Heart right ventricle (tissue), 16 donors: ENCODE data around the gene FAM219B. TPM values are rescaled to one million over a fixed set of nuclear protein-coding genes. Genes with fewer than 3 reads are reported as not detected.
"Not testable (repeated sequence)": the region's sequence is repeated elsewhere in the genome, so short reads cannot be mapped to it uniquely, and the experiment has no call there.

Experiments used
- ATAC-seq, 8 donors: fragments of 200-7000 bp; cut with Tn5 transposase; one replicate each; pipeline ENCODE4 v1.9.1; 2020; ENCODE audit warnings: mild to moderate bottlenecking in 8 of 8, moderate library complexity in 8 of 8, moderate number of reproducible peaks in 1 of 8
- DNase-seq, 2 donors: peaks; one replicate each; pipeline ENCODE4 v3.0.0-alpha.2; 2020
- H3K27ac ChIP-seq, 10 donors: fragments of 200-600 bp; sonication (generic) in 2 of 10; one replicate each; pipeline versions ENCODE4 v1.5.0 to v1.8.0; 2020 to 2022; ENCODE audit warnings: mild to moderate bottlenecking in 3 of 10
- H3K27me3 ChIP-seq, 7 donors: fragments of 200-600 bp; one replicate each; pipeline ENCODE4 v1.8.0; 2021 to 2022; ENCODE audit warnings: mild to moderate bottlenecking in 2 of 7
- H3K36me3 ChIP-seq, 9 donors: fragments of 200-600 bp; sonication (generic) in 1 of 9; one replicate each; pipeline versions ENCODE4 v1.5.0 to v1.8.0; 2020 to 2022; ENCODE audit warnings: mild to moderate bottlenecking in 2 of 9
- H3K4me1 ChIP-seq, 9 donors: fragments of 200-600 bp; sonication (generic) in 1 of 9; one replicate each; pipeline versions ENCODE4 v1.5.0 to v1.8.0; 2020 to 2022; ENCODE audit warnings: mild to moderate bottlenecking in 4 of 9
- H3K4me3 ChIP-seq, 10 donors: fragments of 200-600 bp; sonication (generic) in 2 of 10; one replicate each; pipeline versions ENCODE4 v1.5.0 to v1.8.0; 2020 to 2022; ENCODE audit warnings: mild to moderate bottlenecking in 7 of 10, moderate library complexity in 2 of 10
- H3K9me3 ChIP-seq, 11 donors: fragments of 200-600 bp in 10 of 11; sonication (generic) in 2 of 11; one replicate each; pipeline versions ENCODE4 v1.5.0 to v1.8.0; 2013 to 2022; ENCODE audit warnings: mild to moderate bottlenecking in 2 of 11, control low read depth in 1 of 11, moderate library complexity in 1 of 11
- CTCF ChIP-seq, 9 donors: fragments of 200-600 bp; sonication (generic) in 2 of 9; IDR thresholded peaks; one replicate each; pipeline versions ENCODE4 v1.5.0 to v1.8.0; 2021 to 2022; ENCODE audit warnings: antibody characterized with exemption in 9 of 9, mild to moderate bottlenecking in 5 of 9, moderate library complexity in 1 of 9
- WGBS, 2 donors: extraction: QIAGEN DNeasy Blood & Tissue Kit; methylation state at CpG; one replicate each; pipeline ENCODE4 v1.1.7; 2013; ENCODE audit warnings: inconsistent platforms in 1 of 2; 5-methylcytosine and 5-hydroxymethylcytosine counted together
- intact Hi-C, 10 donors: fragments of 100-400 bp; cut with DNase I; formaldehyde crosslinking; loops; one replicate each; pipeline versions ENCODE4 v1.11.1 to v1.14.2; 2022
- polyA plus RNA-seq, 2 donors: library from polyadenylated mRNA; stranded (reverse); fragments of 200-250 nt; gene quantifications; one replicate each; pipeline ENCODE4 v1.2.3, GENCODE V29; 2013
- total RNA-seq, 10 donors: library from RNA; stranded (reverse); fragmentation: NEBNext Ultra II Directional in 3 of 10; extraction: Animal tissue kit (Norgen Biotek cat#: 25700) in 3 of 10; gene quantifications; one replicate each; pipeline versions ENCODE4 v1.2.1 to v1.2.4, GENCODE V29; 2021 to 2023
- donor health status: Arrhythmogenic right ventricular cardiomyopathy.
- donor health status: ischemic (EF 13 %, LVEDD 7.1; RV severe dilation, severe dysfunction).
- donor health status: healthy with polysubstance abuse.
- donor health status: DM: no; HTN: yes; CAD: no.
- donor health status: DM: no; HTN: no; CAD: no.
- donor health status: ischemic (EF 25% LVEDD 6.9; RV normal size, moderate dysfunction).
- donor health status: ischemic (EF 25% LVEDD 5.7; RV mildly dilated, moderate dysfunction).
- donor health status: healthy.
- donor health status: DM: yes; HTN: yes; CAD: no.
- donor health status: Ischemic cardiomyopathy.
- donor health status: ischemic (EF 35%, LVEDD 5.7; RV mildly dilated, moderate dysfunction).
- donor health status: nonischemic (EF 11% LVEDD 7.7; RV severe dilation, severe dysfunction).
- donor health status: DM: yes; HTN: yes; CAD: no.
- donor health status: PGD.
- donor health status: ischemic (EF 29% LVEDD 5.4; RV normal size, mild dysfunction).
- donor health status: nonischemic (EF 23%, LVEDD 6.1; RV moderate dilation, normal function).

The FAM219B gene
- total and polyA plus RNA-seq, 12 donors, result 27.1 to 159 (median 95.9) TPM

- H3K36me3 ChIP-seq, result peaks cover 0 to 28% (median 4%) of the 10 kb centered on the region in 9 donors
- TF ChIP-seq CTCF (IDR thresholded peaks at IDR 0.05), result no peak
- H3K27me3 ChIP-seq, result no peaks in the 10 kb centered on the region
- H3K4me1 ChIP-seq, result peaks cover 4 to 60% (median 42%) of the 10 kb centered on the region in 9 donors
- peak overlapping the region in 5 of 10 donors; percentile 83 to 93 (median 88) for H3K27ac ChIP-seq
- DNase-seq (no peak), ATAC-seq (no peak)
- H3K4me3 ChIP-seq, result peak overlapping the region in 1 of 10 donors; percentile 74
- intact Hi-C loops, result no loop called here
- no peaks in the 10 kb centered on the region for H3K9me3 ChIP-seq
- 87 to 90% methylated on average over 4 of the region's 4 CpGs for WGBS, 2 donors
Measured at GRCh38 chr15:74888716-74889115, 17.9 kb downstream of the FAM219B start.

- WGBS, 2 donors, result 70 to 77% methylated on average over 9 to 10 of the region's 10 CpGs
- H3K4me3 ChIP-seq, ATAC-seq, DNase-seq, intact Hi-C loops, H3K9me3 ChIP-seq, H3K27me3 ChIP-seq, H3K27ac ChIP-seq: not testable (repeated sequence)
- Histone ChIP-seq H3K4me1 (peaks cover 4 to 53% (median 35%) of the 10 kb centered on the region in 9 donors), H3K36me3 (peaks cover 0 to 17% (median 2%) of the 10 kb centered on the region in 9 donors)
Measured at GRCh38 chr15:74887537-74888193, 19.0 kb downstream of the FAM219B start.

GRCh38 chr15:74885461-74885860 lies 21.2 kb downstream of the FAM219B start:
- 91% methylated on average over 5 of the region's 5 CpGs for WGBS, 2 donors
- H3K9me3 ChIP-seq, result no peaks in the 10 kb centered on the region
- no peak for DNase-seq
- no peak for TF ChIP-seq CTCF (IDR thresholded peaks at IDR 0.05)
- H3K27ac ChIP-seq, result no peak overlapping the region
- ATAC-seq, result no peak
- peaks cover 0 to 36% (median 13%) of the 10 kb centered on the region in 9 donors for H3K4me1 ChIP-seq
- no peaks in the 10 kb centered on the region for H3K36me3 ChIP-seq
- intact Hi-C loops, result no loop called here
- H3K4me3 ChIP-seq, result no peak overlapping the region
- H3K27me3 ChIP-seq, result no peaks in the 10 kb centered on the region

GRCh38 chr15:74884428-74885223 lies 22.0 kb downstream of the FAM219B start:
- no peak overlapping the region for H3K4me3 ChIP-seq
- TF ChIP-seq CTCF (IDR thresholded peaks at IDR 0.05), result no peak
- WGBS, 2 donors, result 81 to 83% methylated on average over 4 of the region's 4 CpGs
- peaks cover 0 to 31% (median 10%) of the 10 kb centered on the region in 9 donors for H3K4me1 ChIP-seq
- H3K27me3 ChIP-seq, result no peaks in the 10 kb centered on the region
- DNase-seq (no peak), ATAC-seq (no peak)
- intact Hi-C loops, result no loop called here
- no peaks in the 10 kb centered on the region for H3K36me3 ChIP-seq
- no peak overlapping the region for H3K27ac ChIP-seq
- no peaks in the 10 kb centered on the region for H3K9me3 ChIP-seq
